Esophagus muscularis mucosa (tissue), 4 donors: ENCODE measurements around the gene MSL3. TPM values are rescaled to one million over a fixed set of nuclear protein-coding genes. Genes with fewer than 3 reads are reported as not detected.
A peak's percentile ranks its signal among the peaks of the same experiment; 100 is the strongest.

Experiments used
- DNase-seq: peaks from one replicate; pipeline ENCODE4 v3.0.0-alpha.2; 2017; ENCODE audit errors: extremely low spot score
- H3K27ac ChIP-seq, 4 donors: fragments of 200-600 bp; sonication (generic); replicated peaks in 1 of 4; 1 replicate in 3 of 4; 2 replicates in 1 of 4; pipeline ENCODE4 v1.5.1; 2016 to 2019; ENCODE audit warnings: mild to moderate bottlenecking in 1 of 4
- H3K27me3 ChIP-seq, 4 donors: fragments of 200-600 bp; sonication (generic); one replicate each; pipeline versions ENCODE4 v1.5.1 to v1.6.0; 2016 to 2019
- H3K36me3 ChIP-seq, 4 donors: fragments of 200-600 bp; sonication (generic); one replicate each; pipeline ENCODE4 v1.5.1; 2016 to 2019
- H3K4me1 ChIP-seq, 4 donors: fragments of 200-600 bp; sonication (generic); one replicate each; pipeline ENCODE4 v1.5.1; 2016 to 2019
- H3K4me3 ChIP-seq, 4 donors: fragments of 200-600 bp; sonication (generic); 1 replicate in 2 of 4; 2 replicates in 2 of 4; pipeline ENCODE4 v1.5.1; 2016 to 2019; ENCODE audit warnings: mild to moderate bottlenecking in 4 of 4, moderate library complexity in 1 of 4
- H3K9me3 ChIP-seq, 4 donors: fragments of 200-600 bp; sonication (generic); 1 replicate in 3 of 4; 2 replicates in 1 of 4; pipeline ENCODE4 v1.5.1; 2016 to 2019
- CTCF ChIP-seq, 3 experiments: fragments of 200-600 bp in 2 of 3; fragments of 450-650 bp in 1 of 3; sonication (generic) in 2 of 3; IDR thresholded peaks; one replicate each; pipeline ENCODE4 v1.5.1; 2017 to 2019; ENCODE audit warnings: antibody characterized with exemption in 3 of 3, mild to moderate bottlenecking in 2 of 3, moderate library complexity in 1 of 3
- EP300 ChIP-seq: sonication (generic); formaldehyde crosslinking; IDR thresholded peaks from one replicate; pipeline ENCODE4 v1.6.1; 2017; ENCODE audit warnings: antibody characterized with exemption
- POLR2A ChIP-seq: fragments of 450-650 bp; IDR thresholded peaks from one replicate; pipeline ENCODE4 v1.6.1; 2017; ENCODE audit warnings: antibody characterized with exemption, moderate library complexity, mild to moderate bottlenecking, low read depth
- POLR2AphosphoS5 ChIP-seq, 2 donors: sonication (generic); formaldehyde crosslinking; IDR thresholded peaks; one replicate each; pipeline ENCODE4 v1.6.1; 2017; ENCODE audit warnings: antibody characterized with exemption in 2 of 2
- WGBS: methylation state at CpG from one replicate; pipeline ENCODE4 v1.1.5; 2018; 5-methylcytosine and 5-hydroxymethylcytosine counted together
- intact Hi-C: fragments of 100-400 bp; cut with DNase I; formaldehyde crosslinking; loops from one replicate; pipeline ENCODE4 v1.15.1; 2023
- total RNA-seq, 4 donors: library from RNA; depleted of rRNA; stranded (reverse); fragments of >200 nt; gene quantifications; one replicate each; pipeline versions ENCODE4 v1.1.0 to v1.2.1, GENCODE V29; 2016

The MSL3 gene
- total RNA-seq, 4 donors from 2014 or later = 21.0 to 32.0 (median 24.5) TPM

GRCh38 chrX:11755724-11756123 is 2.3 kb upstream of the MSL3 start:
- WGBS = 55% methylated on average over 2 of the region's 2 CpGs
- H3K27ac ChIP-seq = no peak overlapping the region
- no peaks in the 10 kb centered on the region for H3K27me3 ChIP-seq
- no peak for DNase-seq
- intact Hi-C loops = no loop called here
- H3K9me3 ChIP-seq = no peaks in the 10 kb centered on the region
- peaks cover 0 to 1% (median under 1%) of the 10 kb centered on the region in 4 donors for H3K36me3 ChIP-seq
- no peak overlapping the region for H3K4me3 ChIP-seq
- peaks cover 7 to 17% (median 13%) of the 10 kb centered on the region in 4 donors for H3K4me1 ChIP-seq
- TF ChIP-seq EP300 = no peak
- no peak for TF ChIP-seq POLR2AphosphoS5 (IDR thresholded peaks at IDR 0.05)
- TF ChIP-seq CTCF (IDR thresholded peaks at IDR 0.05) = no peak
- no peak for TF ChIP-seq POLR2A

- intact Hi-C loops = no loop called here
- Histone ChIP-seq H3K4me1 (peaks cover 9 to 20% (median 16%) of the 10 kb centered on the region in 4 donors), H3K4me3 (peak overlapping the region; percentile 66 to 78 (median 68)), H3K27me3 (no peaks in the 10 kb centered on the region), H3K9me3 (no peaks in the 10 kb centered on the region), H3K27ac (peak overlapping the region; percentile 87 to 90 (median 90)), H3K36me3 (peaks cover 0 to 10% (median 7%) of the 10 kb centered on the region in 4 donors)
- 64% methylated on average over 15 of the region's 15 CpGs for WGBS
- no peak for TF ChIP-seq POLR2A
- no peak for TF ChIP-seq POLR2AphosphoS5 (IDR thresholded peaks at IDR 0.05)
- no peak for TF ChIP-seq EP300
- TF ChIP-seq CTCF (IDR thresholded peaks at IDR 0.05) = no peak
- no peak for DNase-seq
These were observed 1.4 kb upstream of the MSL3 start for GRCh38 chrX:11756354-11757318.

GRCh38 chrX:11757397-11757718 is 679 bp upstream of the MSL3 start:
- Histone ChIP-seq H3K4me1 (peaks cover 9 to 20% (median 16%) of the 10 kb centered on the region in 4 donors), H3K27me3 (no peaks in the 10 kb centered on the region), H3K36me3 (peaks cover 0 to 17% (median 10%) of the 10 kb centered on the region in 4 donors), H3K4me3 (peak overlapping the region; percentile 66 to 78 (median 68)), H3K27ac (peak overlapping the region; percentile 87 to 90 (median 90)), H3K9me3 (no peaks in the 10 kb centered on the region)
- TF ChIP-seq CTCF (IDR thresholded peaks at IDR 0.05) (no peak), POLR2A (no peak), EP300 (no peak)
- intact Hi-C loops = no loop called here
- DNase-seq = no peak
- WGBS = 31% methylated on average over 12 of the region's 14 CpGs

- TF ChIP-seq POLR2A (peak; percentile 11), EP300 (no peak), CTCF (IDR thresholded peaks at IDR 0.05) (peak; percentile 53 to 87 (median 85)), POLR2AphosphoS5 (IDR thresholded peaks at IDR 0.05) (peak; percentile 72 to 76)
- H3K4me3 ChIP-seq = peak overlapping the region; percentile 66 to 78 (median 68)
- WGBS = 38% methylated on average over 13 of the region's 66 CpGs
- H3K36me3 ChIP-seq = peaks cover 9 to 29% (median 18%) of the 10 kb centered on the region in 4 donors
- no peaks in the 10 kb centered on the region for H3K9me3 ChIP-seq
- peaks cover 9 to 20% (median 16%) of the 10 kb centered on the region in 4 donors for H3K4me1 ChIP-seq
- H3K27me3 ChIP-seq = no peaks in the 10 kb centered on the region
- intact Hi-C loops = no loop called here
- peak; percentile 92 for DNase-seq
- peak overlapping the region; percentile 87 to 90 (median 90) for H3K27ac ChIP-seq
These were observed 549 bp downstream of the MSL3 start for GRCh38 chrX:11758400-11759171.
